Activated naive CD8-positive, alpha-beta T cell treated with anti-CD3 and anti-CD28 coated beads, Interleukin-2, amount 10 ng/mL, durations not matched to agents 7 days and 5 days (primary cell): Measurements from ENCODE around the gene SFXN3. TPM values are rescaled to one million over a fixed set of nuclear protein-coding genes. Genes with fewer than 3 reads are reported as not detected.

Experiments used
- ATAC-seq: fragments of 150-1000 bp; cut with Tn5 transposase; one replicate; pipeline ENCODE4 v1.10.0; 2021; ENCODE audit warnings: low read depth, moderate library complexity
- POLR2A ChIA-PET: fragments of 350-600 bp; sonication (Branson Sonifier 250); formaldehyde crosslinking; loops from one replicate; lab custom pipeline; 2021; ENCODE audit warnings: antibody characterized with exemption; lab: Charles Lee
- DNase-seq: peaks from one replicate; pipeline ENCODE4 v3.0.0; 2021
- H3K27ac Mint-ChIP-seq: one replicate; pipeline ENCODE4 v1.8.0; 2022; ENCODE audit warnings: mild to moderate bottlenecking, mixed read lengths
- H3K27me3 Mint-ChIP-seq: one replicate; pipeline ENCODE4 v1.8.0; 2022; ENCODE audit warnings: mild to moderate bottlenecking, moderate library complexity, mixed read lengths
- H3K36me3 Mint-ChIP-seq: one replicate; pipeline ENCODE4 v1.8.0; 2021; ENCODE audit warnings: mild to moderate bottlenecking, mixed read lengths
- H3K4me1 Mint-ChIP-seq: one replicate; pipeline ENCODE4 v1.8.0; 2021; ENCODE audit warnings: mixed read lengths
- H3K4me3 Mint-ChIP-seq: one replicate; pipeline ENCODE4 v1.8.0; 2022; ENCODE audit warnings: mild to moderate bottlenecking, moderate library complexity, mixed read lengths
- H3K9me3 Mint-ChIP-seq: one replicate; pipeline ENCODE4 v1.8.0; 2021; ENCODE audit warnings: mixed read lengths
- total RNA-seq, 2 experiments: library from RNA; stranded (reverse); gene quantifications; one replicate each; pipeline ENCODE4 v1.2.3, GENCODE V29; 2021

Gene SFXN3
- total RNA-seq, 2 experiments from 2014 or later: 66.1 to 68.6 TPM

DNA sequence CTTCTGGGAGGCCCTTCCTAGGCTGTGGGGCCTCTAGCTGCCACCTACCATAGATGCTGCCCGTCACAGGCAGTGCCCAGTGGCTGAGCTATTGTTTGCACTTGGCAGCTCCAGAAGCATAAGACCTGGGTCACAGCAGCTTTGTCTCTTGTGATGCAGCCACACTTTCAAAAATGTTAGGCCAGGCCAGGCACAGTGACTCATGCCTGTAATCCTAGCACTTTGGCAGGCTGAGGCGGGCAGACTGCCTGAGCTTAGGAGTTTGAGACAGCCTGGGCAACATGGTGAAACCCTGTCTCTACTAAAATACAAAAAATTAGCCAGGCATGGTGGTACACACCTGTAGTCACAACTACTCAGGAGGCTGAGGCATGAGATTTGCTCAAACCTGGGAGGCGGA lies 21.3 kb downstream of the SFXN3 start:
- Mint-ChIP-seq H3K36me3 (peaks cover 7% of the 10 kb centered on the region), H3K4me1 (peaks cover 27% of the 10 kb centered on the region), H3K27ac (no peak overlapping the region), H3K4me3 (no peak overlapping the region), H3K27me3 (peaks cover 32% of the 10 kb centered on the region), H3K9me3 (no peaks in the 10 kb centered on the region)
- POLR2A ChIA-PET: interaction anchor here (1.3 kb wide), 1 partner anchor 9 kb away, joined by 3 read pairs; no protein-coding TSS in a partner anchor
- no peak for ATAC-seq
- DNase-seq: no peak

DNA sequence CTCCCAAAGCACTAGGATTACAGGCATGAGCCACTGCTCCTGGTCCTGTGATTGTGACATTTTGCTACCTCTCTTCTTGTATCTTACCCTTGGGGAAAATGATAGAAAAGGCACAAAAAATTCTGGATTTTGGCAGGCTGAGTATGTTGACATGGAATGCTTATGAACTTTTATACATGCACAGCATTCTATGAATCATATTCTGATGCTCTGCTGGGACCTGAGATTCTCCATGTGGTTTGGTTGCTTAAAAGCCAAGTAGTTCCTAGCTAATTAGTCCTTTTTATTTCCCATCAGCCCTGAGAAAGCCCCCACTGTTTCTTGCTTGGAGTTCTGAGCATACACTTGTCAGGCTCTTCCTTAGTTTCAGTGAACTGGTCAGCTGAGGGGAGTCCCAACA lies 22.5 kb downstream of the SFXN3 start:
- ATAC-seq: no peak
- Mint-ChIP-seq H3K36me3 (peaks cover 13% of the 10 kb centered on the region), H3K27me3 (peaks cover 20% of the 10 kb centered on the region), H3K4me3 (no peak overlapping the region), H3K9me3 (no peaks in the 10 kb centered on the region), H3K27ac (no peak overlapping the region), H3K4me1 (peaks cover 32% of the 10 kb centered on the region)
- DNase-seq: no peak
- POLR2A ChIA-PET: no interaction called here

DNA sequence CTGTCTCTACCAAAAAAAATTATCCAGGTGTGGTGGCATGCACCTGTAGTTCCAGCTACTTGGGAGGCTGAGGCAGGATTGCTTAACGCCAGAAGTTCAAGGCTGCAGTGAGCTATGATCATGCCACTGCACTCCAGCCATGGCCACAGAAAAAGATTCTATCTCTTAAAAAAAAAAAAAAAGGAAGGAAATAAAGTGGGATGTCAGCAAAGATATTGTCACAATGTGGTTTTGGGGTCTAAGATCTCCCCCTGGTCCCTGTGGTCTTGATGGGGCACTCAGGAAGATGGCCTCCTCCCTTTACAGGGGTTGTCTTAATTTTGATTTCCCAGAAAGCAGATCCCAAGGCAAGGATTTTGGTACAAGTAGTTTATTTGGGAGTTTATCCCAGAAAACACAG lies 23.3 kb downstream of the SFXN3 start:
- H3K36me3 Mint-ChIP-seq: peaks cover 14% of the 10 kb centered on the region
- no peak for ATAC-seq
- POLR2A ChIA-PET: no interaction called here
- DNase-seq: no peak
- H3K4me3 Mint-ChIP-seq: no peak overlapping the region
- H3K4me1 Mint-ChIP-seq: peaks cover 35% of the 10 kb centered on the region
- H3K27me3 Mint-ChIP-seq: peaks cover 11% of the 10 kb centered on the region
- H3K9me3 Mint-ChIP-seq: no peaks in the 10 kb centered on the region
- no peak overlapping the region for H3K27ac Mint-ChIP-seq

DNA sequence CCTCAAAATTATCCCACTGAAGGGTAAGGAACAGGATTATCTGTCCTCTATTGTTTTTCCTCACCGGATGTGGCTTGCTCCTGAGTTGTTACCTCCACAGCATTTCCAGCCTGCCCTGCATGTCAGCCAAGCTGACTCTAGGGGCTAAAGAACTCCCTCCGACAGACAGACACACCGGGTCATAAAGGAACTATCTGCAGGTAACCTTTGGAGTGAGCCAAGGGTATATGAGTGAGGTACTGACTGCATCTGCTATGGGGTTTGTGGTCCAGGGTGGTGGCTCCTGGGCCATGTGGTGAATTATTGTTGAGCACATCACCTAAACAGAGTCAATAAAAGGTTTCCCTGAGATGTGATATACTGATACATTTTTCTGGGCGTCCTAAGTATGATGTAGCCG lies 23.8 kb downstream of the SFXN3 start:
- H3K9me3 Mint-ChIP-seq: no peaks in the 10 kb centered on the region
- H3K27ac Mint-ChIP-seq: no peak overlapping the region
- peaks cover 14% of the 10 kb centered on the region for H3K36me3 Mint-ChIP-seq
- POLR2A ChIA-PET: interaction anchor here (1.3 kb wide), 1 partner anchor 12 kb away, joined by 4 read pairs; no protein-coding TSS in a partner anchor
- H3K27me3 Mint-ChIP-seq: peaks cover 6% of the 10 kb centered on the region
- H3K4me1 Mint-ChIP-seq: peaks cover 37% of the 10 kb centered on the region
- no peak for DNase-seq
- no peak for ATAC-seq
- H3K4me3 Mint-ChIP-seq: no peak overlapping the region

DNA sequence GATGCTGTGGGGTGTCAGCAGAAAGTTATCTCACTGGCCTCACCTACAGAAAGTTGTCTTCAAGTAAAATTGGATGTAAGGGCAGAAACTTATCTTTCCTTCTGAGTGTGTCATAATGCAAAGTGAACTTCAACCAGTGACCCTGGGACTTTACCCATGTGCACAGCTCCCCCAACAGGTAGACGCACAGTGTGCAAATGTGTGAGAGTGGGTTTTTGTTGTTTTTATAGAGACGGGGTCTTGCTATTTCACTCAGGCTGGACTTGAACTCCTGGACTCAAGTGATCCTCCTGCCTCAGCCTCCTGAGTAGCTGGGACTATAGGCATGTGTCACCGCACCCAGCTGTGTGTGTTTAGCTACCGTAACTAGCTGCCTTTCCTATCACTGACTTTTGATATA lies 24.4 kb downstream of the SFXN3 start:
- Mint-ChIP-seq H3K9me3 (no peaks in the 10 kb centered on the region), H3K27ac (no peak overlapping the region), H3K4me3 (no peak overlapping the region), H3K27me3 (peaks cover 2% of the 10 kb centered on the region), H3K4me1 (peaks cover 36% of the 10 kb centered on the region), H3K36me3 (peaks cover 14% of the 10 kb centered on the region)
- DNase-seq (no peak), ATAC-seq (no peak)
- POLR2A ChIA-PET: interaction anchor here (1.3 kb wide), 1 partner anchor 12 kb away, joined by 4 read pairs; no protein-coding TSS in a partner anchor

DNA sequence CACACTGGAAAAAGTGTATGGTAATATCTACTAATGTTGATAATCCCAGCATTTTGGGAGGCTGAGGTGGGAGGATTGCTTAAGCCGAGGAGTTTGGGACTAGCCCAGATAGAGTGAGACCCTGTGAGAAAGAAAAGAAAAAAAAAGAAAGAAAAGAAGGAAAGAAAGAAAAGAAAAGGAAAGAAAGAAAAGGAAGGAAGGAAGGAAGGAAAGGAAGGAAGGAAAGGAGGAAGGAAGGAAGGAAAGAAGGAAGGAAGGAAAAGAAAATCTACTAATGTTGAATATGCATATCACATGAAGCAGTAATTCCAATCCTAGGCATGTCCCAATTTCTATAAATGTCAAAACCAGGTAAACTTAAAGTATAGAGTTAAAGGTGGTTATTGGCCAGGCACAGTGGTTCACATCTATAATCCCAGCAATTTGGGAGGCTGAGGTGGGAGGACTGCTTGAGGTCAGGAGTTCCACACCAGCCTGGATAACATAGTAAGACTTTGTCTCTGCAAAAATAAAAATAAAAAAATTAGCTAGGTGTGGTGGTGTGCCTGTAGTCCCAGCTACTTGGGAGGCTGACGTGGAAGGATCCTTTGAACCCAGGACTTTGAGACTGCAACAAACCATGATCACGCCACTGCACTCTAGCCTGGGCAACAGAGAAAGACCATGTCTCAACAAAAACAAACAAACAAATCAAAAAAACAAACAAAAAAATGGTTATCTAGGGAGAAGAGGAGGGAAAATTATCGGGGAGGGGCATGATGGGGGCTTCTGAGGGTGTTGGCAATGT lies 25.5 kb downstream of the SFXN3 start:
- POLR2A ChIA-PET: interaction anchor here (1.3 kb wide), 1 partner anchor 14 kb away, joined by 4 read pairs; no protein-coding TSS in a partner anchor
- Mint-ChIP-seq H3K27ac (no peak overlapping the region), H3K4me1 (peaks cover 33% of the 10 kb centered on the region), H3K9me3 (no peaks in the 10 kb centered on the region), H3K27me3 (no peaks in the 10 kb centered on the region), H3K36me3 (peaks cover 14% of the 10 kb centered on the region), H3K4me3 (no peak overlapping the region)
- no peak for ATAC-seq
- no peak for DNase-seq

DNA sequence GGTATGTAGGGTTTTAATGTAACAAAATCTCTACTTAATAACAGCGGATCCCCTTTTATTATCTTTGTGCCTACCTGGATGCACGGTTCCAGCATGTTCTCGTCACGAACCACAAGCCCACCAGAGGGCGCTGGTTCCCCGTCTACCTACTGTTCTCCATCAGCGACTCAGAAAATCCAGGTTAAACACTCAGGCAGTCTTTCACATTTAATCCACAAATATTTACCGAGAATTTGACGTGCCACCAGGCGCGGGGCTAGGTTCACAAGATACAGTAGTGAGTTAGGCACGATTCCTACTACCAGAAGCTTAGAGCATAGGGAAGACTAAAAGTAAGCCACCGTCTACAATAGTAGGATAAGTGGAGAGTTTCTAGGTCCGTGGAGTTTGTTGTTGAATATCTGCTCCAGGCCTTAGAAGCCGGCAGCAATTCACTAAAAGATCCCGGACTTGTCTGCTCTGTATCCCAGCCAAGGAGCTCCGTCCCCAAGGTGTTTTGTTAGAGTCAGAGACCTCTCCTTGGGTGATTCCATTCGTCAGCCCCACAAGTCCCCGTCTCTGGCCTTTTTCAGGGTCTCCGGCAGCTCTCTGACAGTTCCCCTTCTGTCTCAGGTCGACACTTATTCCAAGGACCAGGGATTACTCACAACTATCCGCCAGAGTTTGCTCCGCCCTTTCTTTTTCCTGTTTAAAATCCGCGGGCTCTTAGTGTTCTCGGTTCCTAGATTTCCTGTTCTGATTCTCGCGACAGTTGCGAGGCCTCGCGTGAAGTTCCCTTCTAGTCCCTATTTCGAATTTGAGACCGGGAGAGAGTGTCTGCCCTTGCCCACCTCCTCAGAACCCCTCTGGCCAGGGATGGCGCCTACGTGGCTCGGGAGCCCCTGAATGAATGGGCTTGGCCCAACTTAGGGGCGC lies 29.3 kb downstream of the SFXN3 start:
- Mint-ChIP-seq H3K4me3 (peak overlapping the region; percentile 93), H3K27me3 (peaks cover 28% of the 10 kb centered on the region), H3K9me3 (no peaks in the 10 kb centered on the region), H3K36me3 (peaks cover 14% of the 10 kb centered on the region), H3K4me1 (peaks cover 34% of the 10 kb centered on the region), H3K27ac (peak overlapping the region; percentile 82)
- POLR2A ChIA-PET: interaction anchor here (0.8 to 1.6 kb wide), 4 partner anchors 9 to 63 kb away, joined by 3 to 11 read pairs (median 4); partner anchors contain the start of genes PDZD7 and SFXN3
- ATAC-seq: peak; percentile 55
- DNase-seq: peak; percentile 89

DNA sequence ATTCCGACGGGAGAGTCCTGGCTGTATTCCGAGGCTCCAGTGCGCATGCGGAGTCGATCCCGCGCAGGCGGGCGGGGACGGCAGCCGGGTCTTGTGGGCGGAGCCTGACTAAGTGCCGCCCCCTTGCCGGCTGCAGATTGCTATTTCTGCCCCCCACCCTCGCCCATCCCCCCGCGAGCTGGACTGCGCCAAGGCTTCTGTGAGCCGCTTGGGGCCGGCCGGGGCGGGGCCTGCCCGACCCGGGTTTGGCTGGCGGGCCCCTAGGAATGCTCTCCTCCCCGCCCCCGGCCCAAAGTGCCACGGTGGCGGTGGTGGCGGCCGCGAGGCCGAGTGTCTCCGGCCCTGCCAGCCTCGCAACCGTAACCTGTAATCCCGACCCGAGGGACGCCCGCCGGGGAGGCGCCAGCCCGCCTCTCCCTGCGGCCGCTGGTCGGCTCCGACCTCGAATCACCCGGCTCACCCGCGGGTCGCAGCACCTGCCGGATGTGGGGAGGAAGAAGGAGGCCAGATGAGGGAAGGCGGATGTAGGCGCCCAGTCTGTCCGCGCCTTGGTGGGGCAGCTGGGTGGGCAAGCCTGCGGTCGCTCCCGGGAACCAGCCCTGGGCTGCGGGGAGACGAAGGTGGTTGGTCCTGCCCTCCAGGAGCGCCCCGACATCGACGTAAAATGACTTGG lies 30.1 kb downstream of the SFXN3 start:
- peaks cover 39% of the 10 kb centered on the region for H3K4me1 Mint-ChIP-seq
- peak overlapping the region; percentile 93 for H3K4me3 Mint-ChIP-seq
- peaks cover 14% of the 10 kb centered on the region for H3K36me3 Mint-ChIP-seq
- DNase-seq (peak; percentile 97), ATAC-seq (peak; percentile 73)
- H3K27ac Mint-ChIP-seq: peak overlapping the region; percentile 82
- H3K9me3 Mint-ChIP-seq: no peaks in the 10 kb centered on the region
- H3K27me3 Mint-ChIP-seq: peaks cover 35% of the 10 kb centered on the region
- POLR2A ChIA-PET: interaction anchor here (0.6 to 2.0 kb wide), 6 partner anchors 10 to 1211 kb away, joined by 3 to 11 read pairs (median 4); no protein-coding TSS in a partner anchor

DNA sequence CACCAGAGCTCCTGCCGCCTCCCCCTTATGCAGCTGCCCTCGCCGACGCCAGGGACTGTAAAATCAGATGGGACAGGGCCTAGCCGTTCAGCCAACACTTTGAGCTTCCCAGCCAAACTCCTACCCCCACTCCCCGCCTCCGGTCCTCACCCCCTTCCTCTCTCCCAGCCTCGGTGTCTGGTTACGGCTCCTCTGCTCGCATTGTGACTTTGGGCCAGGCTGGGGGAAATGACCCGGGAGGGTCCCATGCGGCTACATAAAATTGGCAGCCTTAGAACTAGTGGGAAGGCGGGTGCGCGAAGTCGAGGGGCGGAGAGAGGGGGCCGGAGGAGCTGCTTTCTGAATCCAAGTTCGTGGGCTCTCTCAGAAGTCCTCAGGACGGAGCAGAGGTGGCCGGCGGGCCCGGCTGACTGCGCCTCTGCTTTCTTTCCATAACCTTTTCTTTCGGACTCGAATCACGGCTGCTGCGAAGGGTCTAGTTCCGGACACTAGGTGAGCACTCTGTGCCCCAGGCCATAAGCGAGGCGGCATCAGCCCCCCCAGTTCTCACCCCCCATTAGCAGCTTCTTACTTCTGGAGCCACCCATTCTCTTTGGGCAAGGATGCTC lies 30.7 kb downstream of the SFXN3 start, which contains the start of gene KAZALD1:
Gene KAZALD1, plus strand, starts transcription at position 366 of the 608 bp plus-strand sequence. CDS start 604 bp downstream, outside the sequence.
- Mint-ChIP-seq H3K4me3 (peak within 1 kb of the TSS; percentile 93), H3K27ac (peak within 1 kb of the TSS; percentile 82), H3K4me1 (peaks cover 42% of the 10 kb centered on the region), H3K27me3 (peaks cover 41% of the 10 kb centered on the region), H3K9me3 (no peaks in the 10 kb centered on the region), H3K36me3 (peaks cover 9% of the 10 kb centered on the region)
- POLR2A ChIA-PET: interaction anchor here (0.6 to 2.0 kb wide), 5 partner anchors 12 to 1210 kb away, joined by 3 to 11 read pairs (median 3); no protein-coding TSS in a partner anchor
- DNase-seq: peak; percentile 46
- no peak for ATAC-seq

DNA sequence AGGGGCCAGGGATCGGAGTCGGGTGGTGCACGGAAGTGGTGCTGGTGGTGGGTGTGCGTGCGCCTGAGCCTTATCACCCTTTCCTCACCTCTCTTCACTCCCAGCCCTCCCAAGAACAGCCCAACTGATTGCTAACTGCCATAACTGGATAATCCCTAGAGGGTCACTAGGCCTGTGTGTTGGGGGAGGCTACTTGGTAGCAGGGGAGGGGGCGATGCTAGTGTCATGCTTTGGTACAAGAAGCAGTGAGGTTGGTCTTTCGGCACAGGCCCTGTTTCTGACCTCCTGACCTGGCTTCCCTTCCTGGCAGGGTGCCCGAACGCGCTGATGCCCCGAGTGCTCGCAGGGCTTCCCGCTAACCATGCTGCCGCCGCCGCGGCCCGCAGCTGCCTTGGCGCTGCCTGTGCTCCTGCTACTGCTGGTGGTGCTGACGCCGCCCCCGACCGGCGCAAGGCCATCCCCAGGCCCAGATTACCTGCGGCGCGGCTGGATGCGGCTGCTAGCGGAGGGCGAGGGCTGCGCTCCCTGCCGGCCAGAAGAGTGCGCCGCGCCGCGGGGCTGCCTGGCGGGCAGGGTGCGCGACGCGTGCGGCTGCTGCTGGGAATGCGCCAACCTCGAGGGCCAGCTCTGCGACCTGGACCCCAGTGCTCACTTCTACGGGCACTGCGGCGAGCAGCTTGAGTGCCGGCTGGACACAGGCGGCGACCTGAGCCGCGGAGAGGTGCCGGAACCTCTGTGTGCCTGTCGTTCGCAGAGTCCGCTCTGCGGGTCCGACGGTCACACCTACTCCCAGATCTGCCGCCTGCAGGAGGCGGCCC lies 31.4 kb downstream of the SFXN3 start:
- Mint-ChIP-seq H3K9me3 (no peaks in the 10 kb centered on the region), H3K27ac (no peak overlapping the region), H3K36me3 (peaks cover 6% of the 10 kb centered on the region), H3K27me3 (peaks cover 47% of the 10 kb centered on the region), H3K4me3 (peak overlapping the region; percentile 52), H3K4me1 (peaks cover 37% of the 10 kb centered on the region)
- POLR2A ChIA-PET: interaction anchor here (0.6 to 2.0 kb wide), 4 partner anchors 12 to 64 kb away, joined by 3 to 11 read pairs (median 7); no protein-coding TSS in a partner anchor
- DNase-seq: peak; percentile 74
- peak; percentile 31 for ATAC-seq

DNA sequence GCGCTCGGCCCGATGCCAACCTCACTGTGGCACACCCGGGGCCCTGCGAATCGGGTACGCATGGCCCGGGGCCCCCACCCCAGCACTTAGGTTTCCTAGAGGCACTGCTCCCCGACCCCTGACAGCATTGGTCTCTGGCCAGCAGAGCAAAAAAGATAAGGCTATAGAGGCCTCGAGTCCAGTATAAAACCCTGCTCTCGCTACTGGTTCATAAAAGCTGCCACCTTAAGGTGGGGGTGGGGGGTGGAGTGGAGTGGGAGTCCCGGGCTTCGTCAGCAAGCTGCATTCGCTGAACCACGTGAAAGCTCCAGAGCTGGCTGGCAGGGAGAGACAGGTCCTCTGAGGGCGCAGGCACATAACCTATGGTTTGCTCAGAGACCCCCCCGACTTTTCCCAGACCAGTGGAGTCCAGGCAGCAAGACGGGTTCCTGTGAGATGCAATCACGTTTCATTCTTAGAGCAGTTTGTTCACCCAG lies 32.1 kb downstream of the SFXN3 start:
- Mint-ChIP-seq H3K4me3 (peak overlapping the region; percentile 32), H3K27ac (no peak overlapping the region), H3K27me3 (peaks cover 52% of the 10 kb centered on the region), H3K9me3 (no peaks in the 10 kb centered on the region), H3K36me3 (peaks cover 2% of the 10 kb centered on the region), H3K4me1 (peaks cover 37% of the 10 kb centered on the region)
- no peak for DNase-seq
- POLR2A ChIA-PET: interaction anchor here (1.4 to 2.0 kb wide), 2 partner anchors 11 to 20 kb away, joined by 6 to 8 read pairs; no protein-coding TSS in a partner anchor
- ATAC-seq: no peak
